OCI-LY1 (cell line): ENCODE results near the gene SMG9.

ENCODE experiments used
- CTCF ChIP-seq: fragments of 200-600 bp; sonication (generic), shearing (Covaris generic); IDR thresholded peaks from 2 replicates; pipeline ENCODE4 v1.5.1; 2017; ENCODE audit warnings: mild to moderate bottlenecking, antibody characterized with exemption, low read length, moderate library complexity, mixed read lengths
- EZH2 ChIP-seq: fragments of 200-600 bp; sonication (generic), shearing (Covaris generic); IDR thresholded peaks from 2 replicates; pipeline ENCODE4 v1.8.0; 2017; ENCODE audit warnings: borderline replicate concordance, mixed run types, mild to moderate bottlenecking, antibody characterized with exemption, low read length, moderate library complexity, mixed read lengths

GRCh38 chr19:43749898-43750297 is 4.9 kb downstream of the SMG9 start:
- no peak for TF ChIP-seq CTCF
- no peak for TF ChIP-seq EZH2
